DMS153 treated with DMSO at 0.1 percent for 48 hours (cell line): Measurements from ENCODE around the gene ZNF385D.

ENCODE experiments used
- DNase-seq: peaks from one replicate; lab custom pipeline; 2025; ENCODE audit not compliant: unreplicated experiment; lab: John Stamatoyannopoulos, UW

The ZNF385D gene

DNA sequence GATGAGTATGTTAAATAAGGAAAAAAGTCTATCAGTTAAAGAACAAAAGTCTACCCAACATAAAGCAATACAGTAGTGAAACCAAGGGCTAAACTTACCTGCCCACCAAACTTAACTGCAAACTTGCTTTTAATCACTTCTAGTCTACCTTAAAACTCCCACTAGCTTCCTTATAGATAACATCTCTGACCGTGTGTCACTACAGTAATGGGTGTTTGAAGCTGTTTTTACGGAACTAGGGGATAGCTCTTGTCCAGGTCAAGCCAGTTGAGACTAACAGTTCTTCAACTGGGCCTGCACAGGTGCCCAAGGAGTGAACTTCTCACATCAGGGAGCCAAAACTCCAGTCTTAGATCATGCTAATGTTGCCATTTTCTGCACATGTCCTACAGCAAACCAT is 132.3 kb downstream of the ZNF385D start:
- no peak for DNase-seq

- no peak for DNase-seq
Measured at GRCh38 chr3:21613372-21614070, 137.5 kb downstream of the ZNF385D start.

GRCh38 chr3:21601178-21601577 is 149.8 kb downstream of the ZNF385D start:
- no peak for DNase-seq

DNA sequence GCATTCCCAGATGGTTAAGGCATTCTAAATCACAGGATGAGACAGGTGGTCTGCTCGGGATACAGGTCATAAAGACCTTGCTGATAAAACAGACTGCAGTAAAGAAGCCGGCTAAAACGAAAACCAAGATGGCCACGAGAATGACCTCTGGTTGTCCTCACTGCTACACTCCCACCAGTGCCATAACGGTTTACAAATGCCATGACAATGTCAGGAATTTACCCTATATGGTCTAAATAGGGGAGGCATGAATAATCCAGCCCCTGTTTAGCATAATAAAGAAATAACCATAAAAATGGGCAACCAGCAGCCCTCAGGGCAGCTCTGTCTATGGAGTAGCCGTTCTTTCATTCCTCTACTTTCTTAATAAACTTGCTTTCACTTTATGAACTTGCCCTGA is 151.1 kb downstream of the ZNF385D start:
- no peak for DNase-seq

DNA sequence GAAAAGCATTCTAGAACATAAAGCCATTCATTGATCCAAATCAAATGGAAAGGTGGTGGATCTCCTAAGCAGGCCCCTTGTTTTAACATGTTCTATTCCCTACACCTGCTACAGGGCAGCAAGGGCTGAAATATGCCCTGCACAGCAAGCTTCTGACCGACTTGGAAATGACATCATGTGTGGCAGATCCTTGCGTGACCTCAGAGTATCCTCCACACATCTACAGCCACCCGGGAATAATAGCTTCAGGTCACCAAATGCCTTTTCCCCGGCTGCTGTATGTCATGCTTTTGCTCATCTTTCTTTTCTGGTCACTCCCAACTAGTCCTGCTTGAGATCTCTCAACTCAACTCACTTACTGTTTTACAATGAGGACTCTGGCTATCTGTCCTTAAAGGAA is 158.2 kb downstream of the ZNF385D start:
- no peak for DNase-seq

DNA sequence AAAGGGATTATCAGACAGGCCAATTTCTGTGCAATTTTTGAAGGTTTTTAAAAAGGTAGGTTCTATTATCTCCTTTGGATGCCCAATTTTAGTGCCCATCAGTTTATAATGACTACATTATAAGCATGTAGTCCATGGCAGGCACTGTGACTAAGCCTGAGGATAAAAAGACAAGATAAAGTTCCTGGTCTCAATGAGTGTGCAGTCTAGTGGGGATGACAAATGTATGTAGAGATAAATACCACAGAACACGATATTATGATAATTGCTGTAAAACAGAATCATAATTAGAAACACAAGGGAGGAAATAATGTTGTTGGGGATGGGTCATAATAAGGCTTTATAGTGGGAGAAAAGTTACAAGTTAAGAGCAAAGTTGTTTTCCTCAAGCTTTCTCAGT is 163.1 kb downstream of the ZNF385D start:
- DNase-seq: no peak

DNA sequence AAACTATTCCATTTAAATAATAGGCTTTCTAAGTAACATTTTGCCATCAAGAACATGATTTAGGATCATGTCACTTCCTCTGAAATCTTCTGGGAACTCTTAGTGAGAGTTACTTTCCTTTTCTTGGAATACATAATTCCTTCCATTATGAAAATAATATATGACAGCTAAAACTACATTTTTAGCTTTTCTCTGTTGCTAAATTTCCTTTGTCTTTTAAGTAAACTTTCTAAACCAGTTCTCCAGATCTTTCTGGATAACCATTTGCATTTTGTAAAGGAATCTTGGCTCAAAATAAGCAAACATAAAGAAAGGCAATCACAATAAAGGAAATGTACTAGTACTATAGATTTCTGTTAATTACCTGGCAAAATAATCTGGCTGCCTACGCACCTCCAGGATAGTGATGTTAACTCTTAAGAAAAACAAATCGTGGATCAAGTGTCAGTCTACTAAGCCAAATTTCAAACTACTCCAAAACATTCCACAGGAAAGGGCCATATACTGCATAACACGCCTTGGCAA is 165.7 kb downstream of the ZNF385D start:
- no peak for DNase-seq

DNA sequence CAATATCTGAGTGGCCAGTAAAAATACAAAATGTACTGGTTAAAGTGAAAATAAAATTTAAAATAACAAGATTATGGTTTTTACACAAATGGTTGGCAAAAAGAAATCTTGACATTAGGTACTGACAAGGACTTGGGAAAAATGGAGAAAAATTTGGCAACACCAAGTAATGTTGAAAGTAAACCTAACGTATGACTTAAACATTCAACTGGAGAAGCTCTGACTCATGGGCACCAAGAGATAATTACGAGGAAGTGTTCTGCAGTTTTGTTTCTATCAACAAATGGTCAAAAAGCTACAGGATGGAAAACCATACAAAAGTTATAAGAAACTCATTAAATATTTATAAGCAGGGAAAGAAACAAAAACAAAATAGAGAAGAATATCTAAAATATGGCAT is 177.7 kb downstream of the ZNF385D start:
- DNase-seq: no peak

DNA sequence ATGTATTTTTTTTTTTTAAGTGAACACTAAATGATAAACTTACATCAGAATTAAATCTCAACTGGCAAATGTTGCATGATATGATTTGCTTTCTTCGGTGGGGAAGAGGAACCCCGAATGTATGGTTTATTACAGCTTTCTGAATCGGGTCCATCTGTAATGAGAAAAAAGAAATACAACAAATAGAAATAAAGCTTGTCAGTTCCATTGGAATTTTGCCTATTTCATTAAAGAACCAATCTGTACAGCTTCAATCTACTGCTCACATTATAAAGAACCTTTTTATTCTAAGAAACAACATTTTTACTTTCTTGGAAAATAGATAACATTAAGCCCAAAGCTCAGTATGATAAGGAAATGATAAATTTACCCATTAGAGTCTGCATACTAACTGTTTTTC is 186.5 kb downstream of the ZNF385D start:
- DNase-seq: no peak

- no peak for DNase-seq
Measured at GRCh38 chr3:21562243-21562642, 188.8 kb downstream of the ZNF385D start.

GRCh38 chr3:21561472-21561871 is 189.5 kb downstream of the ZNF385D start:
- DNase-seq: no peak

- no peak for DNase-seq
Measured at GRCh38 chr3:21551019-21551418, 200.0 kb downstream of the ZNF385D start.

DNA sequence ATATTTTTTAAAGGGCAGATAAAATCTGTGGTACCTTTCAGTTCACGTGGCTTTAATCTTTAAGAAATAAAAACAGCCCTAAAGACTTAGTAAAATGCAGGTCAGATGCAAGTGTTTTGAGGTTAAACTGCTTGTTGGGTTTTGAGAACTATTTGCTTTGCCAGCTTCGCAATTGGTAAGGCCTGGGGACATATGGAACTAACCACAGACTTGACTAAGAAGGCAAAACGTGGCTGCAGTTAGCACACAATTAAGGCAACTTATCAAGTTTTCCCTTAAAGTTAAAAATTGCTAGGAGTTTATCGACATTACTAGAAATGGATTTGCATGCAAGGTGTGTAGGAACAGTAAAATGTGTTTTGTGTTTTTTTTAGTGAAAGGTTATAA is 206.9 kb downstream of the ZNF385D start:
- no peak for DNase-seq

- DNase-seq: no peak
Measured at GRCh38 chr3:21543380-21544075, 207.5 kb downstream of the ZNF385D start.

GRCh38 chr3:21542656-21543379 is 208.2 kb downstream of the ZNF385D start:
- no peak for DNase-seq

DNA sequence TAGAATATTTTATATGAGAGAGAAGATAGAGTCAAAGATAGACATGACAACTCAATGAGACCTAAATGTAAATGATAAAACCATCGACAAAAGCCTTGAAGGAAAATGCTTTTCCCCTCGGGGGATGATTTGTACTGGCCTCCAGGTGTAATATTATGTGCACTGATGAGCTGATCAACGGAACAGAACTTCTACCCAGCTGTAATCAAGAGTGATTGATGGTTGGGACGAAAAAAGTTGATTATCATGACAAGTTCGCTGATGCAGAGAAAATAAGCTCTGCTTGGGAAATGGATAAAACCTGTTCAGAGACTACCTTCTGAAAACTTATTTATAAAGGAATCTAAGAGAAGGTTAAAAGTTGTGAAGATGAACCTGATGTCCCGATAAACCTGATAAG is 210.7 kb downstream of the ZNF385D start:
- no peak for DNase-seq

- DNase-seq: no peak
Measured at GRCh38 chr3:21534462-21534861, 216.5 kb downstream of the ZNF385D start.

DNA sequence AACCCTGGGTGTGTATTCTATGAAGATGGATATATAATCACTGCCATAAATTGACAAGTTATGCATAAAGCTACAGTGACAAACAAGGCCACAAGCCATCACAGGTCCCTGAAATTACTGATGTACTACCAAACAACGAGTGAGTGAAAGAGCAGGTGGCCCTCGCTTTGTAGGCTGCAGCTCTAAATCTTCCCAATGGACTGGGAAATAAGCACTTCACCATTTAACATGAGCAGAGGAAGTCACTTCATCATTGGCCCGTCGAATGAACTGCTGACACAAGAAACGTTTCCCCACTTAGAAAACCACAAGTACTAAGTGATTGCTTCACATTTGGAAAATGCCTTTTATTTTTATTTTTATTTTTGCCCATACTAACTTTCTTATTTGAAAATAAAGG is 218.0 kb downstream of the ZNF385D start:
- DNase-seq: no peak

DNA sequence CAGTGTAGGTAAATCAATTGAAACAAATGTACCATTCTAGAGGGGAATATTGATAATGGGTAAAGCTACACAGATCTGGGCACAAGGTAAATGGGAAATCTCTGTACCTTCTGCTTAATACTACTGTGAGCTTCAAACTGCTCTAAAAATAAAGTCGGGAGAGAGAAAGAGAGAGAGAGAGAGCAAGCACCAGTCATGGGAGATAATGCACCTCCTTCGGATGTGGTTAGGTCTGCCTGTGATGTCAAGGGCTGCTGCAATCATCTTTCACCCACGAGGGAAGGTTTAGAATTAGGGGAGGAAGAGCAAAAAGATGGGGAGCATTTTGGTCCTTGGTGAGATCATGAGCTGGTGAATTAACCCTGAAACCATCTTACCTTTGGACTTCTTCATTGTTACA is 219.1 kb downstream of the ZNF385D start:
- DNase-seq: no peak

- DNase-seq: no peak
Measured at GRCh38 chr3:21528291-21528995, 222.6 kb downstream of the ZNF385D start.

- DNase-seq: no peak
Measured at GRCh38 chr3:21526461-21526860, 224.5 kb downstream of the ZNF385D start.
